DMS53 treated with DMSO at 0.1 percent for 48 hours (cell line): ENCODE measurements around the gene AUTS2.

Source experiments
- DNase-seq: peaks from one replicate; lab custom pipeline; 2025; ENCODE audit not compliant: unreplicated experiment; lab: John Stamatoyannopoulos, UW

The AUTS2 gene

DNA sequence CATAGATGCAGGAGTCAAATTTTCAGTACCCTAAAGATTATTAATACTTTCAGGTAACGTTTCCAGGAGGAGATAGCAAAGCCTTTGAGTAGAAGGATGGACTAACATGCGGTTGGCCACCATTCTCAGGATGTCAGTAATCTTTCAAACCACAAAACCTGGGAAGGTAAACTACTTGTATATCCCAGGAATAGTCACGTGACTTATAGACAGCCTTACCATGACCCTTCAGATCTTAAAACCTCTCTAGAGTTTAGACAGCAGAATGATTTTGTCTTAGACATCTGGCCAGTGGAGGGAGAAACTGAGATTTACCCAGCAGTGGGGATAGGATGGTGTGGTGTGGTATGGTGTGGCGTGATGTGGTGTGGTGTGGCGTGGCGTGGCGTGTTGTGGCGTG is 1085.9 kb downstream of the AUTS2 start:
- DNase-seq: no peak

DNA sequence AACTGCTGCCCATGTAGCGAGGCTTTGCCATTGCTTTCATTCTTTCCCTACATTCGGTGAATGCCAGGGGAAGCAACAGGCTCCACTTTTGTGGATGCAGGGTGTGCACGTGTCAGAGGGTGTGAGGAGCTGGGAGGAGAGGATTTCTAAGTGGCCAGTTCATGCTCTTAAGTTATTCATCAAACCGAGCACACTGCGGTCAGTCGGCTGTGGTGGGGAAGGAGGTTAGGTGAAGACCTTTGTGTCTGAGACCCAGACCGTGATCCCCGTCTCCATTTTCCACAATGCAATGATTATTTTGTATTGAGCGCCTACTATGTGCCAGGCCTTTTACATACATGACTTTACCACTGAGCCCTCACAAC is 1095.0 kb downstream of the AUTS2 start:
- DNase-seq: peak; percentile 22

DNA sequence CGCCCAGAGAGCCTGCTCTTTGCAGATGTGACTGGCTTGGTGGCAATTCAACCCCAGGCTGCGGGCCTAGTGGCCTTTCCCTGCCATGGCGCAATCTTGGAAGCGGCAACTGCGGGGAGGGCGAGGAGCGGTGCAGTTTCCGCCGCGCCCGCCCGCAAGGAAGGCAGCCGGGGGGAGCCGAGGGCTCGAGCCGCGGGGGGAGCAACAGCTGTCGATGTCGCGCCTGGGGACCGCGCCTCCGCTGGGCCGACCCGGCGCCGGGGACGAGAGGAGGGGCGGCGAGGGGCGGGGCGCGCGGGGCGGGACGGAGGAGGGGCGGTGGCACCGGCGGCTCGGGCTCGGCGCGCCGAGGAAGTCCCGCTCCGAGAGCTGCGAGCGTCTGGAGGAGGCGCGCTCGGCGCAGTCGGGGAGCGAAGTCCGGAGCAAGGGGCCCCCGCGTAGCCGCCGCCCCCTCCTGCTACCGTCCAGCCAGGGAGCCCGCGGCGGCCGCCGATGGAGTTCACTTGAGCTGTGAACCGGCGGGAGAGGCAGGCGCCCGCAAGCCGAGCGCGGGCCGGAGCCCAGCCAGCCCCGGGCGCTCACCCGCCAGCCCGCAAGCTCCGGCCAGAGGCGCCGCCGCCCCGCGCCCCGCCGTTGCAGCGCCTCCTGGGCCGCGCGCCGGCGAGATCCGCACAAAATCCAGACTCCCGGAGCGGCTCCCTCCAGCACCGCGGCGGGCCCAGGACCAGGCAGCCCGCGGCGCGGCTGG is 1095.6 kb downstream of the AUTS2 start:
- DNase-seq: peak; percentile 15

DNA sequence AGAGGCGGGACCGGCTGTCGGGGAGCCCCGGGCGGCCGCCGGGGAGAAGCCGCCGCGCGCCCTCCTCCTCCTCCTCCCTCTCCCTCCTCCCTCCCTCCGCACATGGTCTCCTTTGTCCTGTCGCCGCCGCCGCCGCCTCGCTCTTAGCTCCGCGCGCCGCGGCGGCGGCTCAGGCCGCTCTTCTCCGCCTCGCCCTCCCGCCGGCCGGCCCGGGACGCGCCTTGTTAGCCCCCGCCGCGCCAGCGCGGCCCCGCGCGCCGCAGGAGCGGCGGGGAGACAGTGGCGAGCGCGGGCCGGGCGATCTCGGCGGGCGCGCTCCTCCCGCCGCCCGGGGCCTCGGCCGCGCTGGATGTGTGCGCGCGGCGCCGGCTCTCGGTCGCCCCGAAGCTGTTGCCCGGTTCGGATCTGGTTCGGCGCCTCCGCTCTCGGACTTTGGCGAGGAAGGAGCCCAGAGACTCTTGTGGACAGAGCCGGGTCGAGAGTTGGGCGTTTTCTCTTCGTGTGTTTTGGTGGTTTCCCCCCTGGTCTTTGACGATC is 1096.2 kb downstream of the AUTS2 start:
- no peak for DNase-seq

DNA sequence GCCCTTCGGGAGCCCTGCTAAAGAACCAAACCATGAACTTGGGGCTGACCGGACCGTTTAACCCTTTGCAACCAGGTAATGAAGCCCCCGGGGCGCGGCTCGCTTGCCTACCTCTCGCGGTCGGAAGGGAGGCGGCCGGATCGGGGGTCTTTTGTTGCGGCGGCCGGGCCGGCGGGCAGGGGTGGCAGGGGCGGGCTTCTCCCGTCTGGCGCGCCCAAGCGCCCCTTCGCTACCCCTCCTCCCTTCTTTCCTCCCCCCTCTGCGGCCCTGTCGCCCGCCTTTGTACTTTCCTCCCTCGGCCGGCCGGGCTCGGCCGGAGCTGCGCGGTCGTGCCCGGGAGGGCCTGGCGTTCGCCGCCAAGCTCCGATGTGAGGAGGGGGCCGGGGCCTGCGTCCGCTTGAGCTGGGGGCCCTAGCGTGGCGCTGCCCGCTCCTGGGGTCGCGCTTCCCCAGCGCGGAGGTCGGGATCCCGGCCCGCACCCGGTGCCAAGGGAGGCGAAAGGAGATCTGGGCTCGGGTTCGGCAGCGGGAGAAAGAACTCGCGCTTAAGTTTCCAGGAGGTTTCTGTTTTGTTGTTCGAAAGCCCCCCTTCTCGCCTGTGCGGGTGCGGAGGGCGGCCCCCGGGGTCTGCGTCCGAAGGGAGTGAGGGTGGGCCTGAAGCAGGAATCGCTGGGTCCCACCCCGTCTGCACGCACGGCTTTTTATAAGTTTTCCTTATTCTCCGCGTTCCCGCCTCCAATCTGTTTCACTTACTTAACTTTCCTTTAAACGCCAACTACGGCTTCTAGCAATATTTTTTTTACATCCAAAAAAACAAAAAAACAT is 1096.9 kb downstream of the AUTS2 start:
- DNase-seq: no peak

GRCh38 chr7:70695795-70696083 is 1097.5 kb downstream of the AUTS2 start:
- DNase-seq: no peak

DNA sequence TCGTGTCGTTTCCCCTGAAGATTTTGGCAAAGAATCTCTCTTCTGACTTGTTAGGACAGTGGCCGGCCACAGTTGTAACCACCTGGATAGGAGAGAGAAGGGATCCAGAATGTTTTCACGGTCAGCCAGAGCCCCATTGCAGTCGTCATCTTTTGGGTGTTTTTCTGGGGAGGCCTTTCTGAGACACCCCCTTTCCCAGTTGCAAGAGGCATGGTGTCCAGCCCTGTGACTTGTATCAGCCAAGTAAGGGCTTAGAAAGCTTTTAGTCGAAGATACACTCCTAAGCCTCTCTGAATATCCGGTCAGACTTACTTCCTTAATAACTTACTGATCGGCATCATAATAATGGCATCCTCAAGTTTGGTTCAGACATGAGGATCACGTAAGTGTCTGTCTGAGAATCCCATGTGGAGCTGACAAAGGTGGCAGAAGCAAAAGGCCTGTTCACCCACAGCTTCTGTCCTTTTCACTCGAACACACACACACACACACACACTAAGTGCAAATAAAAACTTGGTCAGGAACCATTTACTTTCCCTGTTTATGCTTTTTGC is 1098.0 kb downstream of the AUTS2 start:
- no peak for DNase-seq

DNA sequence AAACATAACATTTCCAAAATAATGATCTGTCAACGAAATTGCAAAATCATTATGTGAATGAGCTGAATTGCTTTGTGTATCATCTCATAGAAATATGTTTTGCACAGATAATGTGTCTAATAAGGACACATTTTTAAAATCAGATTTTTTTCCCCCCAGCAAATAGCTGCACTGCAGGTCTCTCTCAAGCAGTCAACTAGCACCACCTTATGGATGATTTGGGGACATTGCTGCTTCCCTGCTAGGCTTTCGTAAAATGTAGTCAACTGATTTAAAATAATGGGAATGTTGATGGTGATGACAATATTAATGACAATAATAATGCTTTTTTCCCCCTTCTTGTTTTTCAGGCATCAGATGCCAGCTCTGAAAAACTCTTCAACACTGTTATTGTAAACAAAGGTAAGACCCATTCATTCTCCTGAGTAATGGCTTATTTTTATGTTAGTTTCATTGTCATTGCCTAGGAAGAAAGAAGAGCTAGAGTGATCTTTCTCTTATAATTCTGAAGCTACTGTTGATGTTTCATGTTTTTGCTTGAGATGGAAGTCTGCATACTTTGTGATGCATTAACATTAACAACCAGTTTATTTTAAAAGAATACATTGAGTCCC is 1100.1 kb downstream of the AUTS2 start:
- peak; percentile 63 for DNase-seq

GRCh38 chr7:70699271-70699670 is 1101.0 kb downstream of the AUTS2 start:
- no peak for DNase-seq

DNA sequence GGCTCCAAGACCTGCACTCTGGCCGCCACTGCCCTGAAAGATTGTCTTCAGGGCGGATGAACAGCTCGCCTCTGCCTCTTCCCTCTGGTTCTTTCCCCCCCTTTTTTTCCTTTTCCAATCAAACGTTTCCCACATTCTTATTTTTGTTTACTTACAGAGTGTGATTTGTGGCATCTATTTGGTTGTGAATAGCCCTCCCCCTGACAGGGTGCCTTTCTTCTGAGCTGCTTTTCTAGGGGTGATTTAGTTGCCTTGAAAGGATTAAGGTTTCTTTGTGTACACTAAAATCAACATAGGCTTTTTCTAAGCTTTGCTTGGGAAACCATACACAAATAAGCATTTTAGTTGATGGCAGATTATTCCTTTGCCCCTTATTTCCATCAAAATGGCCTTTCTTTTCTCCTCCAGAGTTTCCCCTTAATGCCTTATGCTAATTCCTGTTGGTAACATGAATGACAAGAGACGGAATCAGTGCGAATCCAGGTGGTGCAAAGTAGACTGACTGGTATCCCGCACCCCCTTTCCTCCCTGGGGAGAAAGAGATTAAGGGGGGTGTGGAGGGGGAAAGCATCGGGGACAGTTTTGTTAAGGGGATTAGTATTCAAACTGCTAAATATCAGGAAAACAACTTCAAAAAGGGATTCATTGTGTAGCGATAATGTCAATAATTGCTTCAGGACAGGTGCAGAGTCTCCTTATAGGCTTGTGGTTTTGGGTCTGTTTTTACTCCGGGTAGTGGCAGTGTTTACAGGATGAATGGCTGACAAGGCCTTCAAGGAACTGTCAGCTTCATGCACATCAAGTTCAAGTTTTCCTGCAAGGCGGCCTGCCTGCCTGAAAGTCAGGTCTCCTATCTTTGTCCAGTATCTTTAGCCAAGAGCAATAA is 1102.0 kb downstream of the AUTS2 start:
- DNase-seq: no peak

- no peak for DNase-seq
Observed at GRCh38 chr7:70700941-70701425, 1102.7 kb downstream of the AUTS2 start.

- DNase-seq: no peak
Observed at GRCh38 chr7:70701477-70701876, 1103.2 kb downstream of the AUTS2 start.

- no peak for DNase-seq
Observed at GRCh38 chr7:70701991-70702390, 1103.7 kb downstream of the AUTS2 start.

DNA sequence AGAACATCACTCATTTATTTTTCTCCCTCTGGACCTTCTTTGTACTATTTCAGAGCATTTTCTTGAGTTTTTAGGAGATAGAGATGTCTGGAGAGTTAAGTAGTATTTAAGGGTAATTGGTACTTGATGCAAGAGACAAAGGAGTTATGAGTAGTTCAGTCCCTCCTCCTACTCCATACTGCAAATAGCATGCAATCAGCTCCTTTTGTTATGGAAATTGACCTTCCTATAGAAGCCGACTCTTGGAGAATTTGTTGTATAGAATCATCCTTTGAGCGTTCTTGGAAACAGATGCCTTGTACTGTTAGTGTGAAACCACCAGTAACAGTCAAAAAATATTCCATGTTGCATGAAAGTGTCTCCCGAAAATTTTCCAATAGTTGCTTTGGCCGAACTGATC is 1105.5 kb downstream of the AUTS2 start:
- DNase-seq: no peak

DNA sequence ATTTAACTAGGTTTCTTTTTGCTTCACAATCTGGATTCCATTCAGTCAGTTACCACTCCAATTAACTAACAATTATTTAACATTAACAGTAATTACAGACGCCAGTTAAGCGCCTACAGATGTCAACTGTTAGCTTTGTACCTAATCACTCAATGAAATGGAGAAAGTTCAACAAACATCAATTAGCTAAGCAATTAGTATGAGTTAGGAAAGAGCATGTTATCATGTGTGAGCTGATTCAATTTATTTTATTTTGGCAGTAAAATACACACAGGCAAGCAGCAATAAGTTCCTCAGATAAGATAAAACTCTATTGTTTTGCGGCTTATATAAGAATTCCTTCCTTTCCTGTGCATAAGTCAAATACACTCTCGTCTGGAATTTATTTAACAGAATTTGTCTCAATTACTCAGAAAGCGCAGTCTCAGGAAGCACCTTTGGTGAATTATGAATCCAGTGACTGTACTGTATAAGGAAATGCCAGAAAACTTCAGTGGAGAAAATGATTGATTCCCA is 1106.6 kb downstream of the AUTS2 start:
- no peak for DNase-seq

DNA sequence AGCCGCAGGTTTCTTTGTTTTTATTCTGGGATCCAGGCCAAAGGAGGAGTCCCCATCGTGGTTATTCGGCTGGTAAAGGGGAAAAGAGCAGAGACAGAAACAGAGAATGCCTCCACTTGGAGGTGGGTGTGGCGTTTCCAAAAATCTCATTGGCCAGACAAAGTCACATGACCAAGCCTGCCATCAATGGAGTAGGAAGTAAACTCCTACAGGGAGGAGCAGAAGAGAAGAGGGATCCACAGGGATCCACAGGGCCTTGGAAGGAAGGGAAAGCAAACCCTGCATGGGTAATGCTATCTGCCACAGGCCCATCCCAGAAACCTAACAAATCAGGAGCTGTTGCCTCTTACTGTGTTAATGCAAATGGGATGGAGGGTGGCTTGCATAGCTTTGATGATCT is 1107.9 kb downstream of the AUTS2 start:
- no peak for DNase-seq

GRCh38 chr7:70706698-70707097 is 1108.4 kb downstream of the AUTS2 start:
- DNase-seq: no peak

DNA sequence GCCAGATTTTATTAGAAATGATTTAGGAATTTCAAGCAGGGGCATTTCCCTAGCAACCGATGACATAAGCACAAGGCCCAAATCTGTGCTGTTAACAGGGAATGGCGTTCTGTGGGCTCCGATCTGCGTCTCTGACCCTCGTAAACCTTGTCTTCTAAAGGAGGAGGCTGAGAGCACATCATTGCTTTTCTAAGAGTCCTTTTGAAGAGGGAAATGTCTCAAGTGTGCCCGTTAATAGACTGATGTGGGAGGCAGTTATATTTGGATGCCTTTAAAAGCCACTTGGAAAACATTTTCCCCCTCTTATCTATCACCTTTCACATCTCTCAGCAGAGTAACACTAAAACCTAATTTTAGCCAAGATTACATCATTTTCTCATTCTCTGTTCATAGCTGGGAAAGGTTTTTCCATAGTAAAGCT is 1109.6 kb downstream of the AUTS2 start:
- DNase-seq: no peak

- peak; percentile 12 for DNase-seq
Observed at GRCh38 chr7:70710011-70710480, 1111.8 kb downstream of the AUTS2 start.

GRCh38 chr7:70710651-70711050 is 1112.4 kb downstream of the AUTS2 start:
- no peak for DNase-seq
